Measurements from ENCODE around the gene CD19.
A peak's percentile ranks its signal among the peaks of the same experiment; 100 is the strongest.

The CD19 gene

GRCh38 chr16:28983644-28984043, 51.9 kb downstream of the CD19 start:
- no peak for DNase-seq

- DNase-seq, result no peak
Observed at GRCh38 chr16:28984091-28984490, 52.3 kb downstream of the CD19 start.

GRCh38 chr16:28984619-28985135, 52.9 kb downstream of the CD19 start, which contains the start of gene LAT:
TSS of gene LAT (plus strand) at chr16:28985052. CDS start at chr16:28985418, 366 bp downstream.
- peak; percentile 73 for DNase-seq

- DNase-seq, result no peak
Observed at GRCh38 chr16:28985211-28986041, 53.7 kb downstream of the CD19 start.

GRCh38 chr16:28986046-28986445, 54.3 kb downstream of the CD19 start:
- DNase-seq, result no peak

GRCh38 chr16:28986492-28986891, 54.7 kb downstream of the CD19 start:
- DNase-seq, result no peak

GRCh38 chr16:28987170-28987853, 55.5 kb downstream of the CD19 start:
- DNase-seq, result no peak
